Stimulated activated CD4-positive, alpha-beta T cell treated with anti-CD3 and anti-CD28 coated beads, TNF-alpha, amount 100 ng/mL, for 48 hours (primary cell): ENCODE results near the gene INSL3.
A peak's percentile ranks its signal among the peaks of the same experiment; 100 is the strongest.
"Not testable (repeated sequence)": the region's sequence is repeated elsewhere in the genome, so short reads cannot be mapped to it uniquely, and the experiment has no call there.

ENCODE experiments used
- DNase-seq, 3 donors: peaks; one replicate each; pipeline ENCODE4 v3.0.0-alpha.2; 2020; ENCODE audit warnings: low read depth in 3 of 3

INSL3 gene

GRCh38 chr19:17817668-17818363, 3.5 kb downstream of the INSL3 start:
- no peak for DNase-seq

- no peak for DNase-seq
Observed at GRCh38 chr19:17812099-17812498, 9.2 kb downstream of the INSL3 start.

- no peak for DNase-seq
Observed at GRCh38 chr19:17811681-17812080, 9.6 kb downstream of the INSL3 start.

- no peak for DNase-seq
Observed at GRCh38 chr19:17811103-17811502, 10.2 kb downstream of the INSL3 start.

GRCh38 chr19:17807731-17808316, 13.5 kb downstream of the INSL3 start:
- DNase-seq, result no peak

- peak in 1 of 3 donors; percentile 16 for DNase-seq
Observed at GRCh38 chr19:17806945-17807344, 14.4 kb downstream of the INSL3 start.

GRCh38 chr19:17805427-17805826, 15.9 kb downstream of the INSL3 start:
- DNase-seq, result no peak

GRCh38 chr19:17803264-17803896, 17.9 kb downstream of the INSL3 start:
- DNase-seq, result no peak

- DNase-seq, result no peak
Observed at GRCh38 chr19:17802137-17802858, 19.0 kb downstream of the INSL3 start.

- not testable (repeated sequence) for DNase-seq
Observed at GRCh38 chr19:17798599-17798998, 22.7 kb downstream of the INSL3 start.

GRCh38 chr19:17797424-17798201, 23.7 kb downstream of the INSL3 start:
- peak; percentile 46 to 75 (median 51) for DNase-seq

- DNase-seq, result no peak
Observed at GRCh38 chr19:17796838-17797423, 24.4 kb downstream of the INSL3 start.

- DNase-seq, result no peak
Observed at GRCh38 chr19:17796013-17796837, 25.1 kb downstream of the INSL3 start.

GRCh38 chr19:17795495-17795856, 25.8 kb downstream of the INSL3 start:
- DNase-seq, result no peak

- no peak for DNase-seq
Observed at GRCh38 chr19:17794731-17795494, 26.4 kb downstream of the INSL3 start, which contains the start of gene B3GNT3. TSS of gene B3GNT3 (plus strand) at chr19:17795138. CDS start at chr19:17807808, 12,670 bp downstream.

- no peak for DNase-seq
Observed at GRCh38 chr19:17794412-17794730, 26.9 kb downstream of the INSL3 start.

- no peak for DNase-seq
Observed at GRCh38 chr19:17790059-17790780, 31.1 kb downstream of the INSL3 start.

- DNase-seq, result no peak
Observed at GRCh38 chr19:17788632-17789031, 32.7 kb downstream of the INSL3 start.

GRCh38 chr19:17787274-17787913, 33.9 kb downstream of the INSL3 start:
- DNase-seq, result no peak
